NK-92 (cell line): Measurements from ENCODE around the gene NKX2-8.

Experiments
- DNase-seq: peaks from one replicate; lab custom pipeline; 2025; ENCODE audit not compliant: unreplicated experiment; lab: John Stamatoyannopoulos, UW

The NKX2-8 gene

GRCh38 chr14:36582011-36582873, at the start of gene NKX2-8:
NKX2-8 (minus strand) TSS chr14:36582614; CDS start chr14:36582389, 225 bp downstream.
- no peak for DNase-seq

GRCh38 chr14:36627981-36628380, 45.6 kb upstream of the NKX2-8 start:
- no peak for DNase-seq

- DNase-seq, result no peak
Measured at GRCh38 chr14:36626151-36626550, 43.7 kb upstream of the NKX2-8 start.

GRCh38 chr14:36625436-36625835, 43.0 kb upstream of the NKX2-8 start:
- no peak for DNase-seq

GRCh38 chr14:36625014-36625413, 42.6 kb upstream of the NKX2-8 start:
- DNase-seq, result no peak

- DNase-seq, result no peak
Measured at GRCh38 chr14:36619853-36620252, 37.4 kb upstream of the NKX2-8 start.

- DNase-seq, result no peak
Measured at GRCh38 chr14:36619131-36619530, 36.7 kb upstream of the NKX2-8 start.

GRCh38 chr14:36618641-36619040, 36.2 kb upstream of the NKX2-8 start:
- DNase-seq, result no peak

- DNase-seq, result no peak
Measured at GRCh38 chr14:36617824-36618223, 35.4 kb upstream of the NKX2-8 start.

- DNase-seq, result no peak
Measured at GRCh38 chr14:36605506-36605857, 23.1 kb upstream of the NKX2-8 start.

GRCh38 chr14:36604757-36605505, 22.5 kb upstream of the NKX2-8 start:
- DNase-seq, result no peak

- no peak for DNase-seq
Measured at GRCh38 chr14:36600431-36600830, 18.0 kb upstream of the NKX2-8 start.

- no peak for DNase-seq
Measured at GRCh38 chr14:36591482-36591881, 9.1 kb upstream of the NKX2-8 start.

- no peak for DNase-seq
Measured at GRCh38 chr14:36588788-36589187, 6.4 kb upstream of the NKX2-8 start.

- DNase-seq, result no peak
Measured at GRCh38 chr14:36588119-36588518, 5.7 kb upstream of the NKX2-8 start.

- DNase-seq, result no peak
Measured at GRCh38 chr14:36585100-36585499, 2.7 kb upstream of the NKX2-8 start.

GRCh38 chr14:36583893-36584811, 1.7 kb upstream of the NKX2-8 start:
- DNase-seq, result no peak

GRCh38 chr14:36583242-36583892, 953 bp upstream of the NKX2-8 start:
- DNase-seq, result no peak

- no peak for DNase-seq
Measured at GRCh38 chr14:36582874-36583241, 444 bp upstream of the NKX2-8 start.

GRCh38 chr14:36580856-36581831, 1.3 kb downstream of the NKX2-8 start:
- DNase-seq, result no peak
